GM18951 (cell line): ENCODE results near the gene PMS2.
"Not testable (repeated sequence)": the region's sequence is repeated elsewhere in the genome, so short reads cannot be mapped to it uniquely, and the experiment has no call there.

Source experiments
- POLR2A ChIP-seq: IDR thresholded peaks from 4 replicates; pipeline ENCODE4 v1.6.1; 2011; ENCODE audit warnings: mild to moderate bottlenecking; ENCODE audit not compliant: insufficient read length, insufficient read depth; ENCODE audit errors: extremely low read depth
- in situ Hi-C: fragments of 300-500 bp; cut with MboI; formaldehyde crosslinking; loops from one replicate; pipeline ENCODE4 v1.12.0; 2022; ENCODE audit warnings: low sequenced_read_pairs, mixed read lengths, inconsistent platforms; ENCODE audit not compliant: unreplicated experiment

PMS2 gene

DNA sequence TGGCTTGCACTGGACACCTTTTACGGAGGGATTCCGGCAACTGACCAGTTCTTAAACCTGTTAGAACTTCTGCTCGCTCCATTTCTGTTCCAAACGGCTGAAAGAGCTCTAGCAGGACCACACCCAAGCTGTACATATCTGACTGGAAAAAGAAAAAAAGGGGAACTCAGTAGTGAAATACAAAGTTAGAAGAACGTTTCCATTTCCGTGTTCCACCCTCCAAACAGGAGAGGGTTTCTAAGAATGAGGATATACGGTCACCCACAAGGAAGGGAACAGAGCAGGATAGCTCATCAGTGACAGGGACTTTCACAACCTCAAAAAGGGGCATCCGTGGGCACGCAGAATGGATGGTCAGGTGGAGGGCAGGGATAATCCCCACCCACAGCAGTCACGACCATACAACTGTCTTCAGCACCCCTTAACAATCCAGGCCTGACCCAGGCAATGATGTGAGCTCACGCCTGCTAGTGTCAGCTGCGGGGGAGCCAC lies 18.0 kb upstream of the PMS2 start:
- in situ Hi-C loops = no loop called here
- no peak for TF ChIP-seq POLR2A

DNA sequence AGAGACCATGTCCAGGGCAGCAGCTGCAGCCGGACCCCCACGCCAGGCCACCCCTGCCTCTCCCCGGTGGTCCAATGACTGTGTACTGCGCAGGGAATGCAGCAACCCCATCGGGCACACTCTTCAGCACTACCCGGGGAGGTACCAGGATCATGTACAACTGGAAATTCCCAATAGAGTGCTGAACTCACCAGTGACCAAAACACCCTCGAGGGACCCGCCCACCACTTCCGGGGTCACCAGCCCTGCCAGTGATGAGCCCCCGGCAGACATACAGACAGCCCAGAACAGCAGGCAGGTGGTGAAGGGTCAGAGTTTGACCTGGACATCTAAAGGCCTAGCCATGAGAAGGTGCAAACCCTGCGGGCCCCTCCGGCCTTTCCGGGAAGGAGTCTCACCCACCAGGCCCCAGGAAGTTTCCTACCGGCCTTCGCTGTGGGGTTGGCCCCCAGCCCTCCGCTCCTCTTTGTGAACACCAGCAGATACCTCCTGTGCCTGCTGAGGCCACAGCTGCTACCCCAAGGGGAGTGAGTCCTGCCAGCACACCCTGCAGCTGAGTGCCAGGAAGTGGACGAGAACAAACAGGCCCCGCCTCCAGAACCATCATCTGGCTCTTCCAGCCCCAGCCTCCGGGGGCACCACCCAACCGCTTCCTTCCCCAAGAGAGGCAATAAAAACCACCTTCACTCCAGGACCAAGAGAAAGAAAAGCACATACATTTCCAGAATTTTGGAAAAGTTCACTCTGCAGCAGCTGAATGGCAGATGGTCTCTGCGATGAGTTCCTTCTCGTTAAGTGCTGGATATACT lies 17.4 kb upstream of the PMS2 start:
- TF ChIP-seq POLR2A = no peak
- in situ Hi-C loops = no loop called here

DNA sequence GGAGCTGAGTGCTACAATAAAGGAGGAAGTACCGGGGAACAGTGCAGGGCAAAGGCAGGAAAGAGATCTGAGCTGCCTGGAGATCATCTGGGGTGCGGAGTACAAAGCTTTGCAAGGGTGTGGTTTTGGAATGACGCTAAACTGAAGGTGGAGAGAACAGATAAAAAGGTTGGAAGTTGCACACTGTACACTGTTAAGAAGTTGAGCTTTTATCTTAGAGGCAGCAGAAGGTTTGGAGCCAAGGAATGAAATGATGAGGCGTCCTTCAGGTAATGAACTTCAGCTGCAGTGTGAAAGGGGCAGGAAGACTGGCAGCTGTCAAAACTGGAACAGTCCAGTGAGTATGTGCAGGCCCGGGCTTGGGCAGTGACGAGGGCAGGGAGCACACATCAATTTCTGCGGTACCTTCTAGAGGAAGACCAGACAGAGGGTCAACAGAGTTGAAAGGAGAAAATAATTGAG lies 15.2 kb upstream of the PMS2 start:
- in situ Hi-C loops = no loop called here
- no peak for TF ChIP-seq POLR2A

DNA sequence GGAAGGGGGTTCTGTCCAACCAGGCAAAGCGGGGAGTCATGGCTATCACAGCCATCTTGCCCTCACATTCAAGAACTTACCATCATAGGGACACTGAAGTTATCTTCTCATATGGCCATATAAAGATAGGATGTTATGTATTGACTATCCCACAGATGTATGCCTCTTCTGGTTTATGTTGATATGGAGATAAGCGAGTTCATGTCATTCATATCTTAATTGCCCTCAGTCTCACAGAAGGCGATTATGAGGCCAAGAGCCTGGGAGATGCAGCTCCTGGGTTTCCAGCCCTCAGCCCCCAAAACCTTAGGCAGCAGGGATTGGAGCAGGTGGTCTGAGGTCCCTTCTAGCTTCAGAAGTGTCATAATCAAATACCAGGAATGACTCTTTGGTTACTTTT lies 13.9 kb upstream of the PMS2 start:
- in situ Hi-C loops = no loop called here
- TF ChIP-seq POLR2A = no peak

DNA sequence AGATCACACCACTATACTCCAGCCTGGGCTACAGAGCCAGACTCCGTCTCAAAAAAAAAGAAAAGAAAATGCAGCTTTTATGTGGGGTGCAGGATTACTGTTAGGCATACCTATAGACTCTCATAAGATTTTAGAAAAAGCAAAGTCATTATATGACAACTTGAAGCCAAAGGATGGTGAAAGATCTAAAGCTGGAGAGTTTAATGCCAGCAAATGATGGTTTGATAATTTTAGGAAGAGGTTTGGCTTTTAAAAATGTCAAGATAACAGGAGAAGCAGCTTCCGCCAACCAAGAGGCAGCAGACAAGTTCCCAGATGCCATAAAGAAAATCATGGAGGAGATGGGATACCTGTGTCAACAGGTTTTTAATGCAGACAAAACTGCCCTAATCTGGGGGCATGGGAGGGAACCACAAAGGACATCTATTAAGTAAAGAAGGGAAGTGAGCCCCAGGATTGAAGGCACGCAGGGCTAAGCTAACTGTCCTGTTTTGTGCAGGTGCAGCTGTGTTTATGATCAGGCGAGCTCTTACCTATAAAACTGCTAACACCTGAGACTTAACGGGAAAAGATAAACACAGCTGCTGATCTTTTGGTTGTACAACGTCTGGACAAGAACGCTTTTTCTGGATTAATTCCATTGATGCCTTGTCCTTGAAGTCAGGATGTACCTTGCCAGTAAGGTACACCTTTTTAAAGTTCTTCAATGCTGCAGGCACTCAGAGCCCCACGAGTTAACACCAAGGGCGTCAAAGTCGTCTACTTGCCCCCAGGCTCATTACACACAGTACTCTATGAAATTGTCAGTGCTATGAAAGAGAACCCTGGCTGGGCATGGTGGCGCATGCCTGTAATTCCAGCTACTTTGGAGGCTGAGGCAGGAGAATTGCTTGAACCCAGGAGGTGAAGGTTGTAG lies 11.8 kb upstream of the PMS2 start:
- no peak for TF ChIP-seq POLR2A
- in situ Hi-C loops = no loop called here

DNA sequence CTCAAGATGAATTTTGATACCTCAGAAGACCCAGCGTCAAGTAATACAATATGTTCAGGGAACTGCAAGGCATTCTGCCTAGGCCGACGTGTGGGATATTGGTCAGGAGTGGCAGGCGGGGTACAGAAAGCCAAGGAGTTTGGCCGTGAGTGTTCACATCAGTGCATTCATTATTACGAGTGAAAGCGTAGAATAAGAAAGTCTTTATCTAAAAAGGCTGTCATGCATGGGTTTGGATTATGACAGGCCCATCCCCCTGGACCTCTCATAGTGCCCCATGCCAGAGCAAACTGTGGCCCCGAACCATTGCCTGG lies 7.8 kb upstream of the PMS2 start:
- no peak for TF ChIP-seq POLR2A
- in situ Hi-C loops = no loop called here

DNA sequence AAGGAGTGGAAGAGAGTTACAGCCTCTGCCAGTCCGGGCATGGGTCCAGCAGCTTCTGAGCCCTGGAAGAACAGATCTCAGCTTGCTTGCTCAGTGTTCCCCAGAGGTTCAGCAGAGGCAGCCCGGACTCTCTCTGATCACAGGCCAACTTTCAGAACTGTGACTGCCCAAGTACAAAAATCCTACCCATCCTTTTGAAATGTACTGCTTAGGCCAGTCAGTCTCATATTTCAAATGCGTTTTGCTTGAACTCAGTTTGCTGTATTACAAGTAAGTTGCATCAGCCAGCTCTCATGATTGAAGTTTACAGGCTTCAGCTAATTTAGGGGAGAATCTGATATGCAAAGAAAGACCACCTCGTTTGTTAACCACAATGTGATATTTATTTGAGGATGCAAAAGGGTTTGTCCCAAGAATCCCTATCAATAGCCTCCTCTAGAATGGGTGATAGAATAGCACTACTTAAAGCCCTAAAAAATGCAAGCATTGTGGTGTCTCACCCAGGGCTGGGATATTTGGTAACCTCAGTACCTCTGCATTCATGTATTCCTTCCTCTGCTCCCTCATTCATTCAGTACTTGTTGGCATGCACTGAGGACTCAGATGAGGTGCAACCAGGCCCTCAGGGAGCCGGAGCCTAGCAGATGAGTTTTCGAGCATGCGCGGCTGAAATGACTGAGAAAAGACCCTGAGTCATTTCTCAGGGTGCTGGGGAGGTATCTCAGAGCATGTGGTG lies 7.2 kb upstream of the PMS2 start:
- in situ Hi-C loops = no loop called here
- no peak for TF ChIP-seq POLR2A

DNA sequence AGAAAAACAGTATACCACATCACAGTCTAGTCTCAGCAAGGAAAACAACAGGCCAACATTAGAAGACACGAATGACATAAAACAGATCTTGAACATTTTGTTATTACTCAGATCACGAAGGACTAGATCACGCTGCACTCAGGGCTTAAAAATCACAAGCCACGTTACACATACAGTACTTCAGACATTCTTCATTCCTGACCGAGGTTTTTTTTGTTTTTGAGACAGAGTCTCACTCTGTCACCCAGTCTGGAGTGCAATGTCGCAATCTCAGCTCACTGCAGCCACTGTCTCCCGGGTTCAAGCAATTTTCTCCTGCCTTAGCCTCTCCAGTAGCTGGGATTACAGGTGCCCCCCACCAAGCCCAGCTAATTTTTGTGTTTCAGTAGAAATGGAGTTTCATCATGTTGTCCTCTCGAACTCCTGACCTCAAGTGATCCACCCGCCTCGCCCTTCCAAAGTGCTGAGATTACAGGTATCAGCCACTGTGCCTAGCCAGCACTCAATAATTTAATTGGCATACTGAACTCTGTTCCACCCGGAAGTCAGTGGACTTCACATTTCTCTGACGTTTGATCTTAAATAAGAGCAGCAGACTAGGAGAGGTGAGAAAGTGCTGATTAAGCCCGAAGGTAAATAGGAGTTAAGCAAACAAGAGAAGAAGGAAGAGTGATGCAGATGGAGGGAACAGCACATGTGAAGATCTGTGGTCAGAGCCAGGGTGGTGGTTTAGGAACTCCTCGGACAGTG lies 3.7 kb upstream of the PMS2 start:
- no peak for TF ChIP-seq POLR2A
- in situ Hi-C loops = no loop called here

DNA sequence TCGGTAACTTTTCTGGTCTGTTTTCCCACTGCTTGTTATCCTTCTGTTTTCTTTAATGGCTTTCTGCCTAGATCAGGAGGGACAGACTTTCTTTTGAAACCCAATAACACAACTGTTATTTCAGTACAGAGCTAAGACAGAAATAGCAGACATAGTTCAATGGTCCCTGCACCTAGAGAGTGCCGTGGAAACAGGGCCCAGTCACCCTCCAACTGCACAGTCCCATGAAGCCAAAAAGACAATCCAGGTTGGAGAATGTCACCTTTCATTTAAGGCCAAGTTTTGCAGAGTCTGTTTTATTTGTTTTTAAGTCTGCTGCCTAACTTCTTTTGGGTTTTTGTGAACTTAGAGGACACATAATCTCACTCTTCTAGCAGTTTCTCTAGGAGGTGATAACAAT lies 2.7 kb upstream of the PMS2 start:
- in situ Hi-C loops = no loop called here
- TF ChIP-seq POLR2A = no peak

DNA sequence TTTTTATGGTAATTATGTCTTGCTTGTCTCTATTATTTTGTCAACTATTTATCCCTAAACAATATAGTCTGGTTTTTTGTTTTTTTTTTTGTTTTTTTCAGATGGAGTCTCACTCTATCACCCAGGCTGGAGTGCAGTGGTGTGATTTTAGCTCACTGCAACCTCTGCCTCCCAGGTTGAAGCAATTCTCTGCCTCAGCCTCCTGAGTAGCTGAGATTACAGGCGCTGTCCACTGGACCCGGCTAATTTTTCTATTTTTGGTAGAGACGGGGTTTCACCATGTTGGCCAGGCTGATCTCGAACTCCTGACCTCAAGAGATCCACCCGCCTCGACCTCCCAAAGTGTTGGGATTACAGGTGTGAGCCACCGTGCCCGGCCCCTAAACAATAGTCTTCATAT lies 1.5 kb upstream of the PMS2 start:
- in situ Hi-C loops = not testable (repeated sequence)

DNA sequence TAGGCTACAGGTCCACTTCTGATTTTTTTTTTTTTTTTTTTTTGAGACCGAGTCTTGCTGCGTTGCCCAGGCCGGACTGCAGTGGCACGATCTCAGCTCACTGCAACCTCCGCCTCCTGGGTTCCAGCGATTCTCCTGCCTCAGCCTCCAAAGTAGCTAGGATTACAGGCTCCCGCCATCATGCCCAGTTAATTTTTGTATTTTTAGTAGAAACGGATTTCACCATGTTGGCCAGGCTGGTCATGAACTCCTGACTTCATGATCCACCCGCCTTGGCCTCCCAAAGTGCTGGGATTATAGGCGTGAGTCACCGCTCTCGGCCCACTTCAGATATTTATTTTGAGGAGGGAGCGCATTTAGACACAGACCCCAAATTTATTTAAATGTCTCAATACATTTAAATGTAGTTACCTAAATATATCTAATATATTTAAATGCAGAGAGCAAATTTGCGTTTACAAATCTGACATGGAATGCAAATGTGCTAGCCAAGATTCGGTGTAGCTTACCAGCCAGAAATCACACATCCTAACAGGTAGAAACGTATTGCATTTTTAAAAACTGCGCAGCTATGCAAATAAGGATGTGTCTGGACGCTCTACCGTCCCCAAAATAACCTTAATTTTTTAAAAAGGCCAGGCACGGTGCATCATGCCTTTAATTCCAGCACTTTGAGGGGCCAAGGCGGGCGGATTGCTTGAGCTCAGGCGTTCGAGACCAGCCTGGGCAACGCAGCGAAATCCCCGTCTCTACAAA lies 836 bp downstream of the PMS2 start:
- in situ Hi-C loops = not testable (repeated sequence)

DNA sequence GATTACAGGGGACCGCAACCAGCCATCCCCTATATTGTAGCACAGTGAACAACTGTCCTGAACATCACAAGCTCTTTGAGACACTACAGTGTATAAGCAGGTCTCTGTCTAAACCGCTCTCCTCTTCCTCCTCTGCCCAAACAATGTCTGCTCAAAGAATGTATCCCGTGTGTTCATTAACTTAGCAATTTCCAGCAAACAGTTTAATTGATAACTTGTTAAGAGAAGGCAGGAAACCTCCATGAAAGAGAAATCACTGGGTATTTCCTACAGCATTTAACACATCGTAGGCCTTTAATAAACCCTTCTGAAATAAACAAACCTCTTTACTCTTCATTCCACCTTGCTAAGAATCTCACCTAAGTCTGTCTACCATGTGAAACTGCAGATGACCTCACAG lies 1.5 kb downstream of the PMS2 start:
- no peak for TF ChIP-seq POLR2A
- in situ Hi-C loops = no loop called here
